ENCODE measurements around the gene PDZD8.

DNA sequence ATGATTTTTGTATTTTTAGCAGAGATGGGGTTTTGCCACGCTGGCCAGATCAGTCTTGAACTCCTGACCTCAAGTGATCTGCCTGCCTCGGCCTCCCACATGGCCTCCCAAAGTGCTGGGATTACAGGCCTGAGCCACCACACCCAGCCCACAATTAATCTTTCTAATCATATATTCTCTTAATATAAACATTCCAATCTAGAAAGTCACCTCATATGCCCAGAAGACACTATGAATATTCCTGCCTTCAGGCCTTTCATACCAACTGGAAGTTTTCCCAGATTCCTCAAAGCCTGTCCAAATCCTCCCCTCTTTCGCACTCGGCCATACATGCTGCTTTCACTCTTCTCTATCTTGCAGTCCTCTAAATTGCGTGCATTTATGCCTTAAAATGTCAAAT, 32.6 kb downstream of the PDZD8 start:
- TF ChIP-seq, protein P1, sequence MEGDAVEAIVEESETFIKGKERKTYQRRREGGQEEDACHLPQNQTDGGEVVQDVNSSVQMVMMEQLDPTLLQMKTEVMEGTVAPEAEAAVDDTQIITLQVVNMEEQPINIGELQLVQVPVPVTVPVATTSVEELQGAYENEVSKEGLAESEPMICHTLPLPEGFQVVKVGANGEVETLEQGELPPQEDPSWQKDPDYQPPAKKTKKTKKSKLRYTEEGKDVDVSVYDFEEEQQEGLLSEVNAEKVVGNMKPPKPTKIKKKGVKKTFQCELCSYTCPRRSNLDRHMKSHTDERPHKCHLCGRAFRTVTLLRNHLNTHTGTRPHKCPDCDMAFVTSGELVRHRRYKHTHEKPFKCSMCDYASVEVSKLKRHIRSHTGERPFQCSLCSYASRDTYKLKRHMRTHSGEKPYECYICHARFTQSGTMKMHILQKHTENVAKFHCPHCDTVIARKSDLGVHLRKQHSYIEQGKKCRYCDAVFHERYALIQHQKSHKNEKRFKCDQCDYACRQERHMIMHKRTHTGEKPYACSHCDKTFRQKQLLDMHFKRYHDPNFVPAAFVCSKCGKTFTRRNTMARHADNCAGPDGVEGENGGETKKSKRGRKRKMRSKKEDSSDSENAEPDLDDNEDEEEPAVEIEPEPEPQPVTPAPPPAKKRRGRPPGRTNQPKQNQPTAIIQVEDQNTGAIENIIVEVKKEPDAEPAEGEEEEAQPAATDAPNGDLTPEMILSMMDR (IDR thresholded peaks at IDR 0.05; ENCODE audit: low read depth, low read length, poor library complexity, severe bottlenecking): no peak
- no peak for TF ChIP-seq EZH2phosphoT487 (IDR thresholded peaks at IDR 0.05; ENCODE audit: borderline replicate concordance, low read length)

All from DOHH2 (cell line).